CD4-positive, alpha-beta memory T cell (primary cell): ENCODE measurements around the gene SMIM41. TPM values are rescaled to one million over a fixed set of nuclear protein-coding genes. Genes with fewer than 3 reads are reported as not detected.
"Not testable (repeated sequence)": the region's sequence is repeated elsewhere in the genome, so short reads cannot be mapped to it uniquely, and the experiment has no call there.

Source experiments
- CTCF ChIA-PET: fragments of 350-600 bp; sonication (Branson Sonifier 250); formaldehyde crosslinking; loops from one replicate; lab custom pipeline; 2021; ENCODE audit warnings: inconsistent platforms; ENCODE audit not compliant: partially characterized antibody; lab: Charles Lee
- POLR2A ChIA-PET: fragments of 350-600 bp; sonication (Branson Sonifier 250); formaldehyde crosslinking; loops from one replicate; lab custom pipeline; 2021; ENCODE audit not compliant: partially characterized antibody; lab: Charles Lee
- DNase-seq, 5 donors: peaks; one replicate each; pipeline versions ENCODE4 v3.0.0 to v3.0.0-alpha.2; 2020 to 2022; ENCODE audit warnings: mixed read lengths in 1 of 5
- H3K27ac ChIP-seq: one replicate; pipeline ENCODE4 v1.7.0; 2013; ENCODE audit warnings: low read depth, low read length
- H3K27me3 ChIP-seq: 2 replicates; pipeline ENCODE4 v1.7.0; 2013; ENCODE audit warnings: mild to moderate bottlenecking, low read length, moderate library complexity; ENCODE audit not compliant: insufficient read depth
- H3K36me3 ChIP-seq: 2 replicates; pipeline ENCODE4 v1.7.0; 2013; ENCODE audit warnings: mild to moderate bottlenecking, low read length, moderate library complexity; ENCODE audit not compliant: insufficient read depth
- H3K4me1 ChIP-seq: 2 replicates; pipeline ENCODE4 v1.7.0; 2013; ENCODE audit warnings: mild to moderate bottlenecking, low read length, moderate library complexity; ENCODE audit not compliant: insufficient read depth
- H3K4me3 ChIP-seq, 2 donors: one replicate each; pipeline ENCODE4 v1.7.0; 2013; ENCODE audit warnings: low read length in 2 of 2, mild to moderate bottlenecking in 1 of 2
- H3K9me3 ChIP-seq, 2 donors: one replicate each; pipeline ENCODE4 v1.7.0; 2013; ENCODE audit warnings: low read length in 2 of 2, control low read depth in 1 of 2; ENCODE audit not compliant: control insufficient read depth in 1 of 2
- H3K27ac Mint-ChIP-seq, 7 donors: one replicate each; pipeline ENCODE4 v1.8.0; 2020 to 2021; ENCODE audit warnings: mixed read lengths in 7 of 7, mild to moderate bottlenecking in 6 of 7, inconsistent platforms in 3 of 7, moderate library complexity in 3 of 7
- H3K27me3 Mint-ChIP-seq, 2 donors: one replicate each; pipeline ENCODE4 v1.8.0; 2020 to 2021; ENCODE audit warnings: mixed read lengths in 2 of 2
- H3K36me3 Mint-ChIP-seq, 2 donors: one replicate each; pipeline ENCODE4 v1.8.0; 2020 to 2021; ENCODE audit warnings: mixed read lengths in 2 of 2, inconsistent platforms in 1 of 2, mild to moderate bottlenecking in 1 of 2
- H3K4me1 Mint-ChIP-seq, 4 donors: one replicate each; pipeline ENCODE4 v1.8.0; 2020 to 2021; ENCODE audit warnings: mixed read lengths in 4 of 4, mild to moderate bottlenecking in 1 of 4
- H3K4me3 Mint-ChIP-seq, 8 donors: one replicate each; pipeline ENCODE4 v1.8.0; 2020 to 2021; ENCODE audit warnings: mixed read lengths in 8 of 8, mild to moderate bottlenecking in 7 of 8, moderate library complexity in 6 of 8, inconsistent platforms in 3 of 8
- H3K9me3 Mint-ChIP-seq, 8 donors: one replicate each; pipeline ENCODE4 v1.8.0; 2020 to 2021; ENCODE audit warnings: mixed read lengths in 8 of 8, mild to moderate bottlenecking in 5 of 8, inconsistent platforms in 3 of 8, moderate library complexity in 1 of 8
- intact Hi-C: fragments of 100-400 bp; cut with micrococcal nuclease; formaldehyde crosslinking; loops from one replicate; pipeline ENCODE4 v1.15.1; 2023
- polyA plus RNA-seq, 2 donors: library from polyadenylated mRNA; unstranded; fragments of 300-500 nt; fragmentation: Illumina TruSeq; gene quantifications; one replicate each; pipeline ENCODE4 v1.2.3, GENCODE V29; 2021
- total RNA-seq, 2 experiments: library from RNA; stranded (reverse); gene quantifications; one replicate each; pipeline ENCODE4 v1.2.3, GENCODE V29; 2021

The SMIM41 gene
- total and polyA plus RNA-seq, 4 experiments from 2014 or later, result not detected

DNA sequence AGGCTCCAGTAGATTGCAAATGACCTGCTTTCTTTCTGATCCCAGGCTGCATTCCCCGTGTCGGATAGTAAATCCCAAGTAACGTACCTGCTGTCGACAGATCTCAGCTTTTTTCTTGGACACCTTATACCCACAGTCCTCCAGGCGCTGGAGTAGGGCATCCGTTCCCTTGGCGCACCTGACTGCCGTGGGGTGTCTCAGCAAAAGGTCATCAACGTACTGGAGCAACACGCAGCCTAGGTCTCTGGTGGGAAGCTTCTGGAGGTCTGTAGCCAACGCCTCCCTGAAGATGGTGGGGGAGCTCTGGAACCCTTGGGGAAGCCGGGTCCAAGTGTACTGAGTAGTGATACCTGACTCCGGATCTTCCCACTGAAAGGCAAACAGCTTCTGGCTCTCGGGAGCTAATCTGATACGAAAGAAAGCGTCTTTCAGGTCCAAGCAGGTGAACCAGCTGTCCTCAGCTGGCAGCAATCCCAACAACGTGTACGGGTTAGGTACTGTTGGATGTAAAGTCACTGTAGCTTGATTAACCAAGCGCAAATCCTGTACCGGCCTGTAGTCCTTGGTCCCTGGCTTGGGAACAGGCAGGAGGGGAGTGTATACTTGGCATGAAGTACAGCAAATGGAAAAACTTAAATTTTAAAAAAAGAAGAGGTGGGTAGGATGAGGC lies 38.4 kb downstream of the SMIM41 start:
- peaks cover 12% of the 10 kb centered on the region for H3K4me1 ChIP-seq
- H3K9me3 Mint-ChIP-seq, H3K36me3 Mint-ChIP-seq, H3K27me3 ChIP-seq, H3K36me3 ChIP-seq, H3K9me3 ChIP-seq, H3K4me3 ChIP-seq, intact Hi-C loops, DNase-seq, H3K27me3 Mint-ChIP-seq, H3K27ac ChIP-seq, POLR2A ChIA-PET, H3K4me3 Mint-ChIP-seq: not testable (repeated sequence)
- CTCF ChIA-PET, result interaction anchor here (1.3 to 3.5 kb wide), 4 partner anchors 8 to 92 kb away, joined by 3 to 16 read pairs (median 8); partner anchors contain the start of gene NR4A1
- peaks cover 13 to 27% (median 17%) of the 10 kb centered on the region in 4 donors for H3K4me1 Mint-ChIP-seq
- peak overlapping the region in 1 of 7 donors; percentile 59 for H3K27ac Mint-ChIP-seq

DNA sequence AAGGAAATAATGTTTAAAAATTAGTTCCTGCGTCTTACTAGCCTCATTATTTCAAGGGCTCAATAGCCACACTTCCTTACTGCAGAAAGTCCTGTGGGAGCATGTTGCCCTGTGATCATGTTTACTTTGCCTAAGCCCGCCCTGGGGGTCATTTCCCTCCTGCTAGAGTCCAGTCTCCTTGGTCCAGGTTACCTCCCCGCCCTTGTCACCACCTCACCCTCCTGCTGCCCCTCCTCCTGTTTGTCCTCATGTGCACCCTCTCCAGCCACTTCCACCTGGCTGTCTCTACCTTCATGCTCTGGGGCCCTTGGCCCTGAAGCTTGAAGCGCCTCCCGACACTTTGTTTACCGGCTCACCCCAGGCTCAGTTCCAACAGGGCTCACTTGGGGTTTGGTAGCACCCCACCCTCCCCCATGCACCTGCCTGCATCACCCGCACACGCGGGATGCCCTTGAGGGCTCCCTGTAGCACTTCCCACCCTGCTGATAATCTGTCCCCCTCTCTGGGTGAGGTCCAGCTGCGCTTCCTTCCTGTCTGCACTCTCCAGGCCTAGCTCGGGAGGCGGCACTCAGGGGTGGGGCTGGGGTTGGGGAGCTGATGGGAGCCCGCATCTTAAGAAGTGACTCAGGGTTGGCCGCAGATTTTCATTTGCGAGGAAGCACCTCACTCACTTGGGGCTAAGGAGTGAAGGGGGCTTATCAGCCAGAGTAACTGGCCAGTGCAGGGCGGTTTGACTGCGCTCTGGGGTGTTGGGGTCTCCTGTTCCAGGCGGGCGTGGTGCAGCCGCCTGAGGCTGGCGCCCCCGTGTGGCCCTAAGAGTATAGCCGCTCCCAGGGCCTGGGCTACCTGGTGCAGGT lies 40.1 kb downstream of the SMIM41 start:
- CTCF ChIA-PET, result interaction anchor here (0.6 to 1.4 kb wide), 7 partner anchors 13 to 96 kb away, joined by 3 to 6 read pairs (median 3); no protein-coding TSS in a partner anchor
- Histone ChIP-seq H3K4me1 (peaks cover 12% of the 10 kb centered on the region), H3K4me3 (no peak overlapping the region), H3K27ac (no peak overlapping the region), H3K9me3 (no peaks in the 10 kb centered on the region), H3K27me3 (no peaks in the 10 kb centered on the region), H3K36me3 (no peaks in the 10 kb centered on the region)
- Mint-ChIP-seq H3K4me1 (peaks cover 13 to 27% (median 17%) of the 10 kb centered on the region in 4 donors), H3K9me3 (peaks cover 0 to 2% (median 0%) of the 10 kb centered on the region in 8 donors), H3K27me3 (peaks cover 6 to 14% of the 10 kb centered on the region in 2 donors), H3K27ac (peak overlapping the region in 3 of 7 donors; percentile 61 to 92 (median 79)), H3K36me3 (no peaks in the 10 kb centered on the region), H3K4me3 (peak overlapping the region in 5 of 8 donors; percentile 35 to 74 (median 55))
- peak in 4 of 5 donors; percentile 39 to 46 (median 44) for DNase-seq
- POLR2A ChIA-PET, result no interaction called here
- intact Hi-C loops, result no loop called here

GRCh38 chr12:52120951-52121823 lies 41.7 kb downstream of the SMIM41 start:
- intact Hi-C loops, result no loop called here
- no peak overlapping the region for H3K27ac ChIP-seq
- no peaks in the 10 kb centered on the region for H3K36me3 ChIP-seq
- H3K27ac Mint-ChIP-seq, result no peak overlapping the region
- H3K9me3 ChIP-seq, result no peaks in the 10 kb centered on the region
- H3K27me3 ChIP-seq, result no peaks in the 10 kb centered on the region
- no peak overlapping the region for H3K4me3 ChIP-seq
- H3K4me3 Mint-ChIP-seq, result peak overlapping the region in 2 of 8 donors; percentile 41
- CTCF ChIA-PET, result interaction anchor here (0.6 to 4.5 kb wide), 8 partner anchors 9 to 292 kb away, joined by 3 to 41 read pairs (median 4); no protein-coding TSS in a partner anchor
- no peaks in the 10 kb centered on the region for H3K36me3 Mint-ChIP-seq
- peaks cover 13 to 23% (median 16%) of the 10 kb centered on the region in 4 donors for H3K4me1 Mint-ChIP-seq
- peaks cover 0 to 2% (median 0%) of the 10 kb centered on the region in 8 donors for H3K9me3 Mint-ChIP-seq
- peak in 1 of 5 donors; percentile 5 for DNase-seq
- peaks cover 10% of the 10 kb centered on the region for H3K4me1 ChIP-seq
- POLR2A ChIA-PET, result no interaction called here
- H3K27me3 Mint-ChIP-seq, result peaks cover 8 to 28% of the 10 kb centered on the region in 2 donors

GRCh38 chr12:52121824-52122539 lies 42.5 kb downstream of the SMIM41 start:
- Histone ChIP-seq H3K36me3 (no peaks in the 10 kb centered on the region), H3K27me3 (no peaks in the 10 kb centered on the region), H3K9me3 (no peaks in the 10 kb centered on the region), H3K4me3 (no peak overlapping the region), H3K4me1 (peaks cover 5% of the 10 kb centered on the region), H3K27ac (no peak overlapping the region)
- Mint-ChIP-seq H3K9me3 (peaks cover 0 to 2% (median 0%) of the 10 kb centered on the region in 8 donors), H3K27ac (peak overlapping the region in 2 of 7 donors; percentile 25 to 73), H3K36me3 (no peaks in the 10 kb centered on the region), H3K4me1 (peaks cover 6 to 15% (median 8%) of the 10 kb centered on the region in 4 donors), H3K27me3 (peaks cover 8 to 31% of the 10 kb centered on the region in 2 donors), H3K4me3 (peak overlapping the region in 1 of 8 donors; percentile 41)
- ChIA-PET POLR2A (no interaction called here), CTCF (interaction anchor here (0.7 to 4.5 kb wide), 6 partner anchors 8 to 96 kb away, joined by 3 to 41 read pairs (median 4); no protein-coding TSS in a partner anchor)
- peak; percentile 42 to 47 (median 45) for DNase-seq
- intact Hi-C loops, result loop anchor here (1.0 kb wide), 1 partner anchor 97 kb away; no protein-coding TSS in a partner anchor

GRCh38 chr12:52122540-52122871 lies 43.0 kb downstream of the SMIM41 start:
- Histone ChIP-seq H3K36me3 (no peaks in the 10 kb centered on the region), H3K4me1 (peaks cover 5% of the 10 kb centered on the region), H3K27ac (no peak overlapping the region), H3K9me3 (no peaks in the 10 kb centered on the region), H3K27me3 (no peaks in the 10 kb centered on the region), H3K4me3 (no peak overlapping the region)
- no peak for DNase-seq
- H3K27me3 Mint-ChIP-seq, result peaks cover 8 to 33% of the 10 kb centered on the region in 2 donors
- ChIA-PET CTCF (interaction anchor here (1.2 to 4.5 kb wide), 3 partner anchors 9 to 97 kb away, joined by 4 to 41 read pairs (median 7); no protein-coding TSS in a partner anchor), POLR2A (no interaction called here)
- no peaks in the 10 kb centered on the region for H3K36me3 Mint-ChIP-seq
- H3K4me1 Mint-ChIP-seq, result peaks cover 5 to 14% (median 7%) of the 10 kb centered on the region in 4 donors
- peaks cover 0 to 2% (median 0%) of the 10 kb centered on the region in 8 donors for H3K9me3 Mint-ChIP-seq
- no peak overlapping the region for H3K27ac Mint-ChIP-seq
- H3K4me3 Mint-ChIP-seq, result no peak overlapping the region
- intact Hi-C loops, result loop anchor here (1.0 kb wide), 1 partner anchor 97 kb away; no protein-coding TSS in a partner anchor

- Histone ChIP-seq H3K27ac (no peak overlapping the region), H3K9me3 (no peaks in the 10 kb centered on the region), H3K4me1 (peaks cover 5% of the 10 kb centered on the region), H3K36me3 (no peaks in the 10 kb centered on the region), H3K4me3 (no peak overlapping the region), H3K27me3 (no peaks in the 10 kb centered on the region)
- DNase-seq, result no peak
- H3K27ac Mint-ChIP-seq, result no peak overlapping the region
- peaks cover 8 to 33% of the 10 kb centered on the region in 2 donors for H3K27me3 Mint-ChIP-seq
- peaks cover 5 to 14% (median 7%) of the 10 kb centered on the region in 4 donors for H3K4me1 Mint-ChIP-seq
- no peaks in the 10 kb centered on the region for H3K36me3 Mint-ChIP-seq
- intact Hi-C loops, result loop anchor here (1.0 kb wide), 1 partner anchor 98 kb away; no protein-coding TSS in a partner anchor
- CTCF ChIA-PET, result interaction anchor here (1.0 to 4.5 kb wide), 6 partner anchors 9 to 762 kb away, joined by 3 to 41 read pairs (median 4); no protein-coding TSS in a partner anchor
- POLR2A ChIA-PET, result no interaction called here
- peaks cover 0 to 2% (median 0%) of the 10 kb centered on the region in 8 donors for H3K9me3 Mint-ChIP-seq
- no peak overlapping the region for H3K4me3 Mint-ChIP-seq
Observed at GRCh38 chr12:52122904-52123303, 43.4 kb downstream of the SMIM41 start.
